Thymus (tissue), 11 donors: ENCODE data around the gene SYNCRIP. TPM values are rescaled to one million over a fixed set of nuclear protein-coding genes. Genes with fewer than 3 reads are reported as not detected.
"Not testable (repeated sequence)": the region's sequence is repeated elsewhere in the genome, so short reads cannot be mapped to it uniquely, and the experiment has no call there.

Experiments
- DNase-seq, 9 donors: peaks; one replicate each; pipeline ENCODE4 v3.0.0-alpha.2; 2013; ENCODE audit warnings: low spot score in 9 of 9, low read depth in 6 of 9, missing footprints in 1 of 9
- H3K27ac ChIP-seq, 2 donors: one replicate each; pipeline ENCODE4 v1.5.1; 2013; ENCODE audit warnings: control low read depth in 1 of 2, low read depth in 1 of 2, low read length in 1 of 2, mild to moderate bottlenecking in 1 of 2, moderate library complexity in 1 of 2
- H3K27me3 ChIP-seq, 2 donors: one replicate each; pipeline ENCODE4 v1.5.1; 2013; ENCODE audit warnings: low read length in 1 of 2; ENCODE audit not compliant: control insufficient read depth in 2 of 2, insufficient read depth in 1 of 2
- H3K36me3 ChIP-seq, 2 donors: one replicate each; pipeline ENCODE4 v1.5.1; 2013; ENCODE audit warnings: low read length in 1 of 2, mild to moderate bottlenecking in 1 of 2, moderate library complexity in 1 of 2; ENCODE audit not compliant: control insufficient read depth in 2 of 2, insufficient read depth in 2 of 2
- H3K4me1 ChIP-seq, 2 donors: one replicate each; pipeline ENCODE4 v1.5.1; 2013; ENCODE audit warnings: low read length in 2 of 2; ENCODE audit not compliant: control insufficient read depth in 2 of 2, insufficient read depth in 2 of 2
- H3K4me3 ChIP-seq, 2 donors: one replicate each; pipeline ENCODE4 v1.5.1; 2013; ENCODE audit warnings: low read length in 2 of 2, control low read depth in 1 of 2, mild to moderate bottlenecking in 1 of 2
- H3K9me3 ChIP-seq, 2 donors: one replicate each; pipeline ENCODE4 v1.5.1; 2013; ENCODE audit warnings: low read length in 1 of 2, mild to moderate bottlenecking in 1 of 2; ENCODE audit not compliant: control insufficient read depth in 2 of 2, insufficient read depth in 1 of 2
- WGBS: extraction: QIAGEN DNeasy Blood & Tissue Kit; methylation state at CpG from one replicate; pipeline ENCODE4 v1.1.7; 2013; 5-methylcytosine and 5-hydroxymethylcytosine counted together
- polyA plus RNA-seq: library from polyadenylated mRNA; stranded (reverse); fragments of 200-250 nt; gene quantifications from one replicate; pipeline ENCODE4 v1.2.3, GENCODE V29; 2013
- total RNA-seq: library from RNA; stranded (reverse); fragments of 120-200 nt; gene quantifications from one replicate; pipeline ENCODE4 v1.2.4, GENCODE V29; 2013
- donor health status: healthy.

SYNCRIP gene
- total and polyA plus RNA-seq, 2 donors: 50.6 to 74.7 TPM

- under 1% methylated on average over 75 of the region's 75 CpGs for WGBS
- Histone ChIP-seq H3K36me3 (peaks cover 4 to 21% of the 10 kb centered on the region in 2 donors), H3K4me3 (peak overlapping the region; percentile 98 to 100), H3K27me3 (no peaks in the 10 kb centered on the region), H3K27ac (peak overlapping the region; percentile 97 to 100), H3K4me1 (peaks cover 7 to 10% of the 10 kb centered on the region in 2 donors), H3K9me3 (peaks cover 0 to 4% of the 10 kb centered on the region in 2 donors)
- peak in 7 of 9 donors; percentile 52 to 87 (median 67) for DNase-seq
Observed at GRCh38 chr6:85643537-85644278, 1.0 kb upstream of the SYNCRIP start.

- peak in 7 of 9 donors; percentile 21 to 60 (median 35) for DNase-seq
- WGBS: under 1% methylated on average over 85 of the region's 85 CpGs
- H3K4me3 ChIP-seq: peak overlapping the region; percentile 98 to 100
- H3K9me3 ChIP-seq: peaks cover 0 to 4% of the 10 kb centered on the region in 2 donors
- peaks cover 6 to 36% of the 10 kb centered on the region in 2 donors for H3K36me3 ChIP-seq
- H3K27ac ChIP-seq: peak overlapping the region; percentile 99 to 100
- no peaks in the 10 kb centered on the region for H3K27me3 ChIP-seq
- peaks cover 7 to 11% of the 10 kb centered on the region in 2 donors for H3K4me1 ChIP-seq
Observed at GRCh38 chr6:85641897-85642773, 551 bp downstream of the SYNCRIP start.

- Histone ChIP-seq H3K9me3 (peaks cover 0 to 4% of the 10 kb centered on the region in 2 donors), H3K27ac (peak overlapping the region in 1 of 2 donors; percentile 32), H3K27me3 (no peaks in the 10 kb centered on the region), H3K4me1 (peaks cover 7 to 11% of the 10 kb centered on the region in 2 donors), H3K4me3 (peak overlapping the region; percentile 98 to 100), H3K36me3 (peaks cover 10 to 43% of the 10 kb centered on the region in 2 donors)
- WGBS: under 1% methylated on average over 14 of the region's 14 CpGs
- DNase-seq: peak in 3 of 9 donors; percentile 3 to 17 (median 7)
Observed at GRCh38 chr6:85641522-85641896, 1.2 kb downstream of the SYNCRIP start.

- Histone ChIP-seq H3K4me3 (peak overlapping the region; percentile 98 to 100), H3K27ac (peak overlapping the region in 1 of 2 donors; percentile 3), H3K9me3 (peaks cover 0 to 2% of the 10 kb centered on the region in 2 donors), H3K4me1 (peaks cover 7 to 11% of the 10 kb centered on the region in 2 donors), H3K36me3 (peaks cover 13 to 50% of the 10 kb centered on the region in 2 donors), H3K27me3 (no peaks in the 10 kb centered on the region)
- DNase-seq: peak in 2 of 9 donors; percentile 1 to 5
- WGBS: 53% methylated on average over 3 of the region's 3 CpGs
Observed at GRCh38 chr6:85640821-85641220, 1.9 kb downstream of the SYNCRIP start.

GRCh38 chr6:85637579-85637978 lies 5.1 kb downstream of the SYNCRIP start:
- Histone ChIP-seq H3K4me3 (no peak overlapping the region), H3K27me3 (no peaks in the 10 kb centered on the region), H3K4me1 (peaks cover 5 to 11% of the 10 kb centered on the region in 2 donors), H3K27ac (no peak overlapping the region), H3K36me3 (peaks cover 33 to 76% of the 10 kb centered on the region in 2 donors), H3K9me3 (no peaks in the 10 kb centered on the region)
- WGBS: 97% methylated on average over 3 of the region's 3 CpGs
- no peak for DNase-seq

- Histone ChIP-seq H3K36me3 (peaks cover 52 to 87% of the 10 kb centered on the region in 2 donors), H3K9me3 (no peaks in the 10 kb centered on the region), H3K27ac (no peak overlapping the region), H3K27me3 (no peaks in the 10 kb centered on the region), H3K4me1 (no peaks in the 10 kb centered on the region), H3K4me3 (no peak overlapping the region)
- 98% methylated on average over 6 of the region's 6 CpGs for WGBS
- no peak for DNase-seq
Observed at GRCh38 chr6:85632164-85632942, 10.3 kb downstream of the SYNCRIP start.

- not testable (repeated sequence) for H3K9me3 ChIP-seq, H3K27me3 ChIP-seq, DNase-seq, H3K4me1 ChIP-seq, H3K27ac ChIP-seq, H3K4me3 ChIP-seq
- H3K36me3 ChIP-seq: peaks cover 46 to 87% of the 10 kb centered on the region in 2 donors
- WGBS: 98% methylated on average over 5 of the region's 5 CpGs
Observed at GRCh38 chr6:85631117-85631516, 11.6 kb downstream of the SYNCRIP start.

- no peaks in the 10 kb centered on the region for H3K9me3 ChIP-seq
- peaks cover 34 to 86% of the 10 kb centered on the region in 2 donors for H3K36me3 ChIP-seq
- no peak for DNase-seq
- 93% methylated on average over 1 of the region's 1 CpG for WGBS
- no peaks in the 10 kb centered on the region for H3K4me1 ChIP-seq
- no peaks in the 10 kb centered on the region for H3K27me3 ChIP-seq
- no peak overlapping the region for H3K4me3 ChIP-seq
- no peak overlapping the region for H3K27ac ChIP-seq
Observed at GRCh38 chr6:85628353-85628752, 14.3 kb downstream of the SYNCRIP start.
